BE2C (cell line): ENCODE results near the gene ASAP2.

Experiments used
- DNase-seq: peaks from one replicate; pipeline ENCODE4 v3.0.0-alpha.2; 2020
- H3K27me3 ChIP-seq: fragments of 250-450 bp; sonication (Bioruptor Pico); 2 replicates; pipeline ENCODE4 v1.5.1; 2020; ENCODE audit warnings: mild to moderate bottlenecking
- H3K36me3 ChIP-seq: fragments of 250-450 bp; sonication (Bioruptor Pico); 2 replicates; pipeline ENCODE4 v1.5.1; 2020; ENCODE audit warnings: mild to moderate bottlenecking
- H3K4me1 ChIP-seq: fragments of 250-450 bp; sonication (Bioruptor Pico); 2 replicates; pipeline ENCODE4 v1.5.1; 2020
- H3K4me3 ChIP-seq: 2 replicates; pipeline ENCODE4 v1.5.1; 2011; ENCODE audit warnings: low read depth, low read length
- H3K9me3 ChIP-seq: fragments of 250-450 bp; sonication (Bioruptor Pico); 2 replicates; pipeline ENCODE4 v1.5.1; 2020
- TF ChIP-seq, protein P1 (sequence below): IDR thresholded peaks from 2 replicates; pipeline ENCODE4 v1.5.1; 2012; ENCODE audit warnings: mild to moderate bottlenecking, low read depth, low read length

Gene ASAP2

GRCh38 chr2:9405636-9406035 lies 199.0 kb downstream of the ASAP2 start:
- TF ChIP-seq, protein P1, sequence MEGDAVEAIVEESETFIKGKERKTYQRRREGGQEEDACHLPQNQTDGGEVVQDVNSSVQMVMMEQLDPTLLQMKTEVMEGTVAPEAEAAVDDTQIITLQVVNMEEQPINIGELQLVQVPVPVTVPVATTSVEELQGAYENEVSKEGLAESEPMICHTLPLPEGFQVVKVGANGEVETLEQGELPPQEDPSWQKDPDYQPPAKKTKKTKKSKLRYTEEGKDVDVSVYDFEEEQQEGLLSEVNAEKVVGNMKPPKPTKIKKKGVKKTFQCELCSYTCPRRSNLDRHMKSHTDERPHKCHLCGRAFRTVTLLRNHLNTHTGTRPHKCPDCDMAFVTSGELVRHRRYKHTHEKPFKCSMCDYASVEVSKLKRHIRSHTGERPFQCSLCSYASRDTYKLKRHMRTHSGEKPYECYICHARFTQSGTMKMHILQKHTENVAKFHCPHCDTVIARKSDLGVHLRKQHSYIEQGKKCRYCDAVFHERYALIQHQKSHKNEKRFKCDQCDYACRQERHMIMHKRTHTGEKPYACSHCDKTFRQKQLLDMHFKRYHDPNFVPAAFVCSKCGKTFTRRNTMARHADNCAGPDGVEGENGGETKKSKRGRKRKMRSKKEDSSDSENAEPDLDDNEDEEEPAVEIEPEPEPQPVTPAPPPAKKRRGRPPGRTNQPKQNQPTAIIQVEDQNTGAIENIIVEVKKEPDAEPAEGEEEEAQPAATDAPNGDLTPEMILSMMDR = no peak
- no peaks in the 10 kb centered on the region; the same call in 1 of the 2 replicates for H3K9me3 ChIP-seq
- no peak for DNase-seq
- H3K4me1 ChIP-seq = no peaks in the 10 kb centered on the region
- peaks cover 31% of the 10 kb centered on the region for H3K36me3 ChIP-seq
- no peak overlapping the region for H3K4me3 ChIP-seq
- H3K27me3 ChIP-seq = no peaks in the 10 kb centered on the region

DNA sequence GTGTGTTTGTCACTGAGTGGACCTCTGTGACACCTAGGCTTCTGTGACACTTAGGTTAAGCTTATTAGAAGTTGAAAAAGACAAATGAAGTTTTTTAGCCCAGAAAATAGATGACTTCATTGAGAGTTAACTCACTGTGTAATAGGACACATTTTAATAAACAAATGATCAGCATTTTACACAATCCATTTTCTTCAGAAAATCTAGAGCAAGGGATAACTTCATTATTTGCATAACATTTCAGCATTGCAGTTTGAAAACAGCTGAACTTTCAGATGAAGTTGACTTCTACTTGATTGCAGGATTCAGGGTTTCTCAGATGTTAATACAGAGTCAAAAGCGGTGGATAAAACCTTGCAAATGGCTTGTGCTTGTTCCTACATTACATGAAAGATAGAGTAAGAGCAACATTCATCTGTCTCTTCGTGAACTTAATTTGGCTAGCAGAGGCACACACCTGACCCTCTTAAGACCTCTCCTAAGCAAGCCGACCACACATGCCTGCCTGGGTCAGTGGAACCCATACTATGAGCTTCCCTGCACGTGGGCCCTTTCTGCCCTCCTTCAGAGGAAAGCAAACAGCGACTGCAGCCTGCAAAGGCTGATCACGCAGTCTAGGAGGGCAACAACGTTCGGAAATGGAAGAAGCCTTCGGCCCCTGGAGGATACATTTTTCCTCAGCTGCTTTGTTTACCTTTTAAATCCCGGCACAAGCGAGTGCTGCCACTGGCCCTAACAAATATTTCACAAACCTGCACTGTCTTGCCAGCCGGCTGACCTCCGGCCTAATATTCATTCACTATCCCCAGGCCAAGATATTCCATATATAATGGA lies 200.1 kb downstream of the ASAP2 start:
- TF ChIP-seq, protein P1 = no peak
- Histone ChIP-seq H3K36me3 (peaks cover 39% of the 10 kb centered on the region), H3K9me3 (no peaks in the 10 kb centered on the region; the same call in 1 of the 2 replicates), H3K27me3 (no peaks in the 10 kb centered on the region), H3K4me1 (no peaks in the 10 kb centered on the region), H3K4me3 (no peak overlapping the region)
- no peak for DNase-seq

DNA sequence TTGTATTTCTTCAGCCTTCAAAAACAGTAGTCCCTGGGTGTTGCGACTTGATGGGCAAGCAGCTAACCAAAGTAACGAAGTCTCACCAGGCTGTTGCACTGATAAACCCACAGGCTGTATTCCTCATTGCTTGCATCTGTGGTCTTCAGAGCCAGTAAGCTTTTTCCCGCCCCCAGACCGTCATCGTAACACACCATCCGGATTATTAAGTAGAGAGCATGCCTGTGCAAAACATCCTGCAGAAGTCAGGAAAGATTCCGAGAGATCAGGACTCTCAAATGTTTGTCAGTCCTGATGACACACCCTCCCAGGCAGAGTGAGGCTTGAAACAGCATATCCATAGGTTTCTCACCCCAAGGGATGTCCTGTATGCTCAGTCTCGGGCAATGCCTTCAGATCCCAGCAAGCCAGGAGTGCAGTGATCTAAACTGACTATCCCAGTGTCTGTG lies 200.8 kb downstream of the ASAP2 start:
- TF ChIP-seq, protein P1 = no peak
- DNase-seq = no peak
- peaks cover 39% of the 10 kb centered on the region for H3K36me3 ChIP-seq

DNA sequence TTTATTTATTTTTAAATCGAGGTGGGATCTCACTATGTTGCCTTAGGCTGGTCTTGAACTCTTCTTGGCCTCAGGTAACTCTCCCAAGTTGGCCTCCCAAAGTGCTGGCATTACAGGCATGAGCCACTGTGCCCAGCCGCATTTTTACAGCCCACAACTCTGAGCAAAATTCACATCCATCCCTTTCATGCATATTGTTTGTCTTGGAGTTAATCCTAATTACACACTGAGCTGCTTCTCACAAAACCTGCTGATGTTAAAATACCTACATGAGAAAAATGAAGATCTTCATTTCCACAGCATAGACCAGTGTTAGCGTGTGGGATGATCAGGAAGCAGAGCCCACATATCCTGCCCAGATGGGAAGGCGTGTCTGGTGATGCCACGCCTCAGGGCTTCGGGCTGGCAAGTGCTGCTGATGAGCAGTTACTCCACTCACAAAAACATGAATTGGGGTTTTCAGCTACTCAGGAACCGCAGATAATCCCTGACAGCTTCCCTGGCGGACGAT lies 202.1 kb downstream of the ASAP2 start:
- no peaks in the 10 kb centered on the region for H3K4me1 ChIP-seq
- H3K9me3 ChIP-seq = no peaks in the 10 kb centered on the region; the same call in 1 of the 2 replicates
- no peaks in the 10 kb centered on the region for H3K27me3 ChIP-seq
- H3K36me3 ChIP-seq = peaks cover 37% of the 10 kb centered on the region
- no peak overlapping the region for H3K4me3 ChIP-seq
- DNase-seq = no peak
- TF ChIP-seq, protein P1 = no peak

More for the DNA sequence above, 200.8 kb downstream of the ASAP2 start:
- H3K27me3 ChIP-seq = no peaks in the 10 kb centered on the region
- no peaks in the 10 kb centered on the region for H3K4me1 ChIP-seq
- H3K4me3 ChIP-seq = no peak overlapping the region
- H3K9me3 ChIP-seq = no peaks in the 10 kb centered on the region; the same call in 1 of the 2 replicates

DNA sequence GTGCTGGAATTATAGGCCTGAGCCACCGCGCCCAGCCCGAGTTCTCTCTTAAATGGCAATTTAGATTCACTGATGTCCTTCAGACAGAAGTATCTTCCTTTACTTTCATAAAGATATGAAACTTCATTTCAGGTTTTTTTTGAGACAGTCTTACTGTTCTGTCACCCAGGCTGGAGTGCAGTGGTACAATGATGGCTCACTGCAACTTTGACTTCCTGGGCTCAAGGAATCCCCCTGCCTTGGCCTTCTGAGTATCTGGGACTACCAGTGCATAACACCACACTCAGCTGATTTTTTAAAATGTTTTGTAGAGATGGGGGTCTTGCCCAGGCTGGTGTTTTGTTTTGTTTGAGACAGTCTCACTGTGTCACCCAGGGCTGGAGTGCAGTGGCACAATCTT lies 203.5 kb downstream of the ASAP2 start:
- peaks cover 42% of the 10 kb centered on the region for H3K36me3 ChIP-seq

More for the DNA sequence above, 203.5 kb downstream of the ASAP2 start:
- H3K27me3 ChIP-seq = no peaks in the 10 kb centered on the region
- H3K4me3 ChIP-seq = no peak overlapping the region
- no peaks in the 10 kb centered on the region for H3K4me1 ChIP-seq
- DNase-seq = no peak
- TF ChIP-seq, protein P1 = no peak
- H3K9me3 ChIP-seq = no peaks in the 10 kb centered on the region; the same call in 1 of the 2 replicates
